Liver (tissue), 9 donors: ENCODE measurements around the gene ATP2B2. TPM values are rescaled to one million over a fixed set of nuclear protein-coding genes. Genes with fewer than 3 reads are reported as not detected.

Source experiments
- DNase-seq: peaks from one replicate; pipeline ENCODE4 v3.0.0-alpha.2; 2017; ENCODE audit warnings: low spot score
- H3K27ac ChIP-seq, 2 donors: one replicate each; pipeline ENCODE4 v1.7.0; 2013; ENCODE audit warnings: inconsistent platforms in 2 of 2, low read length in 2 of 2, control low read depth in 1 of 2, low read depth in 1 of 2, mild to moderate bottlenecking in 1 of 2
- H3K27me3 ChIP-seq, 4 donors: one replicate each; pipeline versions ENCODE4 v1.6.1 to v1.7.0; 2013; ENCODE audit warnings: low read length in 3 of 4, inconsistent platforms in 1 of 4, mild to moderate bottlenecking in 1 of 4, moderate library complexity in 1 of 4; ENCODE audit not compliant: control insufficient read depth in 4 of 4, insufficient read depth in 4 of 4
- H3K36me3 ChIP-seq, 4 donors: one replicate each; pipeline versions ENCODE4 v1.6.1 to v1.7.0; 2013; ENCODE audit warnings: low read length in 3 of 4, mild to moderate bottlenecking in 3 of 4, low read depth in 1 of 4, moderate library complexity in 1 of 4; ENCODE audit not compliant: control insufficient read depth in 4 of 4, insufficient read depth in 3 of 4
- H3K4me1 ChIP-seq, 4 donors: one replicate each; pipeline versions ENCODE4 v1.6.1 to v1.7.0; 2013; ENCODE audit warnings: low read length in 3 of 4, mild to moderate bottlenecking in 3 of 4, moderate library complexity in 1 of 4; ENCODE audit not compliant: control insufficient read depth in 4 of 4, insufficient read depth in 4 of 4
- H3K4me3 ChIP-seq, 3 donors: one replicate each; pipeline versions ENCODE4 v1.6.1 to v1.7.0; 2013; ENCODE audit warnings: low read length in 3 of 3, control low read depth in 1 of 3, low read depth in 1 of 3, mild to moderate bottlenecking in 1 of 3
- H3K9ac ChIP-seq, 2 donors: one replicate each; pipeline ENCODE4 v1.7.0; 2013; ENCODE audit warnings: low read length in 2 of 2, mild to moderate bottlenecking in 2 of 2, moderate library complexity in 2 of 2, control low read depth in 1 of 2, low read depth in 1 of 2
- H3K9me3 ChIP-seq, 4 donors: one replicate each; pipeline versions ENCODE4 v1.6.1 to v1.7.0; 2013; ENCODE audit warnings: low read length in 3 of 4; ENCODE audit not compliant: control insufficient read depth in 4 of 4
- EGR1 ChIP-seq, 2 donors: IDR thresholded peaks; 2 replicates each; pipeline ENCODE4 v1.6.1; 2016 to 2018; ENCODE audit warnings: antibody characterized with exemption in 2 of 2, low read depth in 2 of 2
- FOXA1 ChIP-seq: IDR thresholded peaks from 2 replicates; pipeline ENCODE4 v1.6.1; 2016; ENCODE audit warnings: antibody characterized with exemption
- FOXA2 ChIP-seq: IDR thresholded peaks from 2 replicates; pipeline ENCODE4 v1.6.1; 2016; ENCODE audit warnings: antibody characterized with exemption
- GABPA ChIP-seq, 2 donors: IDR thresholded peaks in 1 of 2; conservative IDR thresholded peaks in 1 of 2; 2 replicates each; pipeline ENCODE4 v1.6.1; 2016; ENCODE audit warnings: antibody characterized with exemption in 2 of 2, mild to moderate bottlenecking in 1 of 2, moderate library complexity in 1 of 2
- HNF4A ChIP-seq, 2 donors: conservative IDR thresholded peaks; 2 replicates each; pipeline ENCODE4 v1.6.1; 2016; ENCODE audit warnings: antibody characterized with exemption in 2 of 2, mild to moderate bottlenecking in 2 of 2
- HNF4G ChIP-seq: IDR thresholded peaks from 2 replicates; pipeline ENCODE4 v1.6.1; 2016; ENCODE audit warnings: antibody characterized with exemption
- JUND ChIP-seq, 2 donors: IDR thresholded peaks; 2 replicates each; pipeline ENCODE4 v1.6.1; 2016; ENCODE audit warnings: antibody characterized with exemption in 2 of 2
- MAX ChIP-seq: IDR thresholded peaks from 2 replicates; pipeline ENCODE4 v1.6.1; 2016; ENCODE audit warnings: antibody characterized with exemption
- NR2F2 ChIP-seq: IDR thresholded peaks from 2 replicates; pipeline ENCODE4 v1.6.1; 2016; ENCODE audit warnings: antibody characterized with exemption
- RAD21 ChIP-seq, 2 donors: IDR thresholded peaks; 2 replicates each; pipeline ENCODE4 v1.6.1; 2016; ENCODE audit warnings: antibody characterized with exemption in 2 of 2, mild to moderate bottlenecking in 2 of 2
- REST ChIP-seq: IDR thresholded peaks from 2 replicates; pipeline ENCODE4 v1.6.1; 2016; ENCODE audit warnings: antibody characterized with exemption, mild to moderate bottlenecking
- RXRA ChIP-seq, 2 donors: IDR thresholded peaks; 2 replicates each; pipeline ENCODE4 v1.6.1; 2017 to 2018; ENCODE audit warnings: antibody characterized with exemption in 2 of 2, mild to moderate bottlenecking in 1 of 2
- SP1 ChIP-seq: IDR thresholded peaks from 2 replicates; pipeline ENCODE4 v1.6.1; 2018; ENCODE audit warnings: antibody characterized with exemption, mild to moderate bottlenecking
- TAF1 ChIP-seq: conservative IDR thresholded peaks from 2 replicates; pipeline ENCODE4 v1.6.1; 2016; ENCODE audit warnings: antibody characterized with exemption, mild to moderate bottlenecking
- YY1 ChIP-seq: IDR thresholded peaks from 2 replicates; pipeline ENCODE4 v1.6.1; 2016; ENCODE audit warnings: antibody characterized with exemption, mild to moderate bottlenecking
- ZBTB33 ChIP-seq: IDR thresholded peaks from 2 replicates; pipeline ENCODE4 v1.6.1; 2016; ENCODE audit warnings: antibody characterized with exemption
- WGBS: extraction: QIAGEN DNeasy Blood & Tissue Kit; methylation state at CpG from one replicate; pipeline ENCODE4 v1.1.7; 2013; 5-methylcytosine and 5-hydroxymethylcytosine counted together
- polyA plus RNA-seq, 2 donors: library from polyadenylated mRNA; stranded (reverse) in 1 of 2; unstranded in 1 of 2; fragments of 200-250 nt in 1 of 2; fragments of >200 nt in 1 of 2; fragmentation: Nextera tagmentation in 1 of 2; extraction: Ambion mirVana in 1 of 2; gene quantifications; one replicate each; pipeline versions ENCODE4 v1.2.1 to v1.2.3, GENCODE V29; 2013 to 2015
- total RNA-seq, 2 donors: library from RNA; depleted of rRNA; stranded (reverse); fragments of >200 nt; gene quantifications; one replicate each; pipeline ENCODE4 v1.2.3, GENCODE V29; 2014
- TF ChIP-seq, protein P1 (sequence below): fragments of 150-350 bp; IDR thresholded peaks from 2 replicates; pipeline ENCODE4 v1.5.1; 2017; ENCODE audit warnings: improper control_type of control experiment, low read depth, low read length; ENCODE audit not compliant: missing input control
- TF ChIP-seq, protein P2 (sequence below): IDR thresholded peaks from 2 replicates; pipeline ENCODE4 v1.6.1; 2016; ENCODE audit warnings: antibody characterized with exemption
- donor health status: healthy.
- donor health status: healthy.
- donor health status: healthy.
- donor health status: healthy.
- donor health status: healthy.

ATP2B2 gene
- total and polyA plus RNA-seq, 4 donors = 10.4 to 27.8 (median 20.7) TPM

DNA sequence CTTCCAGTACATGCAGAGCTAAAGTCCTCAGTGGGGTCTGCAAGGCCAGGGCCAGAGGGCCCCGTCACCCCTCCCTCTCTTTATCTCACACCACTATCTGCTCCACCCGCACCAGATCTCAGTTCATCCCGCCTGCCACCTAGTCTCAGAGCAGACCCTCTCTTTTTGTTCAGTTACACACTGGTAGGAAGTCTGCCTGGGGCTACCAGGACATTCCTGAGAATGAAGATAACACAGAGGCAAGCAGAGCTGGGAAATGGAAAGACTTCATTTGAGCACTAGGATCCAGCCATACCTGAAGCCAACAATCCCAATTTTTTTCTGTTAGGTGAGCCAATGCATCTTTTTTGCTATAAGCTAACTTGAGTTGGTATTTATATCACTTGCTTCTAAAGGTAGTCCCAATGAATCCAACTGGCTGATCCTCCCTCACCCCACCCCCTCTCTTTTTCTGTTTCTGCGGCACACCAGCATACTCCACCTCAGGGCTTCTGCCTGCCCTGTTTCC lies 24.5 kb downstream of the ATP2B2 start (continued):
- TF ChIP-seq, protein P1, sequence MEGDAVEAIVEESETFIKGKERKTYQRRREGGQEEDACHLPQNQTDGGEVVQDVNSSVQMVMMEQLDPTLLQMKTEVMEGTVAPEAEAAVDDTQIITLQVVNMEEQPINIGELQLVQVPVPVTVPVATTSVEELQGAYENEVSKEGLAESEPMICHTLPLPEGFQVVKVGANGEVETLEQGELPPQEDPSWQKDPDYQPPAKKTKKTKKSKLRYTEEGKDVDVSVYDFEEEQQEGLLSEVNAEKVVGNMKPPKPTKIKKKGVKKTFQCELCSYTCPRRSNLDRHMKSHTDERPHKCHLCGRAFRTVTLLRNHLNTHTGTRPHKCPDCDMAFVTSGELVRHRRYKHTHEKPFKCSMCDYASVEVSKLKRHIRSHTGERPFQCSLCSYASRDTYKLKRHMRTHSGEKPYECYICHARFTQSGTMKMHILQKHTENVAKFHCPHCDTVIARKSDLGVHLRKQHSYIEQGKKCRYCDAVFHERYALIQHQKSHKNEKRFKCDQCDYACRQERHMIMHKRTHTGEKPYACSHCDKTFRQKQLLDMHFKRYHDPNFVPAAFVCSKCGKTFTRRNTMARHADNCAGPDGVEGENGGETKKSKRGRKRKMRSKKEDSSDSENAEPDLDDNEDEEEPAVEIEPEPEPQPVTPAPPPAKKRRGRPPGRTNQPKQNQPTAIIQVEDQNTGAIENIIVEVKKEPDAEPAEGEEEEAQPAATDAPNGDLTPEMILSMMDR = no peak
- TF ChIP-seq MAX (no peak), HNF4A (conservative IDR thresholded peaks at IDR 0.05) (no peak)

GRCh38 chr3:10479311-10479710 lies 26.1 kb downstream of the ATP2B2 start:
- Histone ChIP-seq H3K36me3 (no peaks in the 10 kb centered on the region), H3K9ac (no peak overlapping the region), H3K27ac (peak overlapping the region; percentile 10 to 41), H3K27me3 (no peaks in the 10 kb centered on the region), H3K4me3 (no peak overlapping the region), H3K4me1 (peaks cover 10 to 18% (median 12%) of the 10 kb centered on the region in 4 donors), H3K9me3 (peaks cover 0 to 2% (median 0%) of the 10 kb centered on the region in 4 donors)
- TF ChIP-seq RXRA (IDR thresholded peaks at IDR 0.05) (peak in 1 of 2 donors; percentile 39), HNF4A (conservative IDR thresholded peaks at IDR 0.05) (peak in 1 of 2 donors; percentile 36), RAD21 (IDR thresholded peaks at IDR 0.05) (peak in 1 of 2 donors; percentile 28)
- TF ChIP-seq, protein P2, sequence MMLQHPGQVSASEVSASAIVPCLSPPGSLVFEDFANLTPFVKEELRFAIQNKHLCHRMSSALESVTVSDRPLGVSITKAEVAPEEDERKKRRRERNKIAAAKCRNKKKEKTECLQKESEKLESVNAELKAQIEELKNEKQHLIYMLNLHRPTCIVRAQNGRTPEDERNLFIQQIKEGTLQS = no peak
- DNase-seq = no peak
- 33% methylated on average over 2 of the region's 2 CpGs for WGBS

DNA sequence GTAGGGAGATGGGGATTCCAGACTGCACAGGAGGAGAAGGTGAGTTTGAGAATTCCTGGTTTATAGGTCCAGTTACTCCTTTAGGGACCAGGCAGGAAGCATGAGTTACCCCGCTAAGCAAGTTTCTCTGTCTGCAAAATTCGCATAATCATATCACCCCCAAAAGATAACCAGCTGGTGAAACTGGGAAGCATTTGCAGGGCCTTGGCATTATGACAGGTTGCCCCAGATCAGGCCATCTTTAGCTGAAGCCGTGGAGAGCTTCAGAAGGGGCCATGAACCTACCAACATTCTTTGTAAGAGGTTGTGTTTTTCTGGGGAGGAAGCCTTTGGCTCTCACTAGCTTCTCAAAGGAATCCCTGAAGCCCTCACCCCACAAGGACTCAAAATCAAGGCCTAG lies 29.4 kb downstream of the ATP2B2 start:
- no peaks in the 10 kb centered on the region for H3K36me3 ChIP-seq
- no peak overlapping the region for H3K9ac ChIP-seq
- TF ChIP-seq RXRA (IDR thresholded peaks at IDR 0.05) (no peak), EGR1 (IDR thresholded peaks at IDR 0.05; ENCODE audit: low read depth in 2 of 2) (no peak), HNF4A (conservative IDR thresholded peaks at IDR 0.05) (no peak), NR2F2 (no peak), REST (no peak), FOXA2 (no peak), TAF1 (no peak), RAD21 (IDR thresholded peaks at IDR 0.05) (no peak), FOXA1 (no peak), SP1 (no peak), MAX (no peak), JUND (IDR thresholded peaks at IDR 0.05) (no peak), GABPA (IDR thresholded peaks at IDR 0.05 in 1 of 2, conservative IDR thresholded peaks at IDR 0.05 in 1 of 2) (no peak), ZBTB33 (no peak), YY1 (no peak), HNF4G (no peak)
- TF ChIP-seq, protein P1 = no peak
- TF ChIP-seq, protein P2 = no peak
- no peak for DNase-seq
- 83% methylated on average over 3 of the region's 3 CpGs for WGBS
- no peak overlapping the region for H3K4me3 ChIP-seq
- peaks cover 0 to 2% (median 0%) of the 10 kb centered on the region in 4 donors for H3K9me3 ChIP-seq
- H3K4me1 ChIP-seq = peaks cover 8 to 23% (median 14%) of the 10 kb centered on the region in 4 donors
- H3K27ac ChIP-seq = no peak overlapping the region
- no peaks in the 10 kb centered on the region for H3K27me3 ChIP-seq
